Measurements from ENCODE around the gene ARID3A.

DNA sequence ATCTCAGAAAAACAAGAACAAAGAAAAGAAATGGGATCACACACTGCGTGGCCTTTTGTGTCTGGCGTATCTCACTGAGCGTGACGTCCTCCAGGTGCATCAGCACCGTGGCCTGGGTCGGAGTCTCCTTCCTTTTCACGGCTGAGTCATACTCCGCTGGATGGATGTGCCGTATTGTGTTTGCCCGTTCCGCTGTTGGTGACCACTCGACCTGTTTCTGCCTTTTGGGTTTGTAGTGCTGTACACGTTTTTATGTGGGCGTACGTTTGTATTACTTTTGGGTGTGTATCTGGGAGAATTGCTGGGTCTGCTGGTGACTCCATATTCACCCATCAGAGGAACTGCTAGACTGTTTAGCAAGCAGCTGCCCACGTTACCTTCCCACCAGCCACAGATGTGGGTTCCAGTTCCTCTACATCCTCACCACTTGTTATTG, 11.4 kb downstream of the ARID3A start:
- TF ChIP-seq POLR2A (IDR thresholded peaks at IDR 0.05; ENCODE audit: low read depth, low read length) (no peak), MAFK (IDR thresholded peaks at IDR 0.05; ENCODE audit: low read depth, low read length) (no peak), MXI1 (IDR thresholded peaks at IDR 0.05; ENCODE audit: borderline replicate concordance, low read depth, low read length) (no peak), CHD1 (IDR thresholded peaks at IDR 0.05; ENCODE audit: low read depth, low read length) (no peak), RAD21 (IDR thresholded peaks at IDR 0.05; ENCODE audit: low read length) (no peak), RFX5 (IDR thresholded peaks at IDR 0.05; ENCODE audit: low read depth, low read length) (no peak), CEBPB (IDR thresholded peaks at IDR 0.05; ENCODE audit: low read depth, low read length) (no peak), RCOR1 (IDR thresholded peaks at IDR 0.05; ENCODE audit: insufficient replicate concordance, low read length) (no peak)
- TF ChIP-seq, protein P1, sequence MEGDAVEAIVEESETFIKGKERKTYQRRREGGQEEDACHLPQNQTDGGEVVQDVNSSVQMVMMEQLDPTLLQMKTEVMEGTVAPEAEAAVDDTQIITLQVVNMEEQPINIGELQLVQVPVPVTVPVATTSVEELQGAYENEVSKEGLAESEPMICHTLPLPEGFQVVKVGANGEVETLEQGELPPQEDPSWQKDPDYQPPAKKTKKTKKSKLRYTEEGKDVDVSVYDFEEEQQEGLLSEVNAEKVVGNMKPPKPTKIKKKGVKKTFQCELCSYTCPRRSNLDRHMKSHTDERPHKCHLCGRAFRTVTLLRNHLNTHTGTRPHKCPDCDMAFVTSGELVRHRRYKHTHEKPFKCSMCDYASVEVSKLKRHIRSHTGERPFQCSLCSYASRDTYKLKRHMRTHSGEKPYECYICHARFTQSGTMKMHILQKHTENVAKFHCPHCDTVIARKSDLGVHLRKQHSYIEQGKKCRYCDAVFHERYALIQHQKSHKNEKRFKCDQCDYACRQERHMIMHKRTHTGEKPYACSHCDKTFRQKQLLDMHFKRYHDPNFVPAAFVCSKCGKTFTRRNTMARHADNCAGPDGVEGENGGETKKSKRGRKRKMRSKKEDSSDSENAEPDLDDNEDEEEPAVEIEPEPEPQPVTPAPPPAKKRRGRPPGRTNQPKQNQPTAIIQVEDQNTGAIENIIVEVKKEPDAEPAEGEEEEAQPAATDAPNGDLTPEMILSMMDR (conservative IDR thresholded peaks at IDR 0.05; ENCODE audit: low read depth, low read length) = no peak
- TF ChIP-seq, protein P2, sequence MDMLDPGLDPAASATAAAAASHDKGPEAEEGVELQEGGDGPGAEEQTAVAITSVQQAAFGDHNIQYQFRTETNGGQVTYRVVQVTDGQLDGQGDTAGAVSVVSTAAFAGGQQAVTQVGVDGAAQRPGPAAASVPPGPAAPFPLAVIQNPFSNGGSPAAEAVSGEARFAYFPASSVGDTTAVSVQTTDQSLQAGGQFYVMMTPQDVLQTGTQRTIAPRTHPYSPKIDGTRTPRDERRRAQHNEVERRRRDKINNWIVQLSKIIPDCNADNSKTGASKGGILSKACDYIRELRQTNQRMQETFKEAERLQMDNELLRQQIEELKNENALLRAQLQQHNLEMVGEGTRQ (IDR thresholded peaks at IDR 0.05; ENCODE audit: low read depth, low read length) = no peak

Measured in IMR-90 (cell line).